HepG2 (cell line): ENCODE measurements around the gene KRTAP5-6. TPM values are rescaled to one million over a fixed set of nuclear protein-coding genes. Genes with fewer than 3 reads are reported as not detected.

ENCODE experiments used
- ATAC-seq: fragments of 200-7000 bp; cut with Tn5 transposase; 3 replicates; pipeline ENCODE4 v1.9.1; 2020; ENCODE audit warnings: mild to moderate bottlenecking, moderate library complexity
- BruUV-seq: library from RNA; stranded (reverse); fragments of 400-500 nt; replicated peaks from 2 replicates; lab custom pipeline; 2021; lab: Mats Ljungman, UMichigan
- CTCF ChIA-PET: fragments of 300-600 bp; formaldehyde crosslinking; extraction: SDS; loops from one replicate; lab custom pipeline; 2021; ENCODE audit warnings: low total read pairs, inconsistent platforms, low intra/inter-chr PET ratio; lab: Yijun Ruan, JAX
- POLR2A ChIA-PET: fragments of 350-600 bp; sonication (Branson Sonifier 250); formaldehyde crosslinking; loops from one replicate; lab custom pipeline; 2020; ENCODE audit warnings: antibody characterized with exemption, inconsistent platforms; lab: Yijun Ruan, JAX
- DNase-seq: peaks from one replicate; pipeline ENCODE4 v3.0.0-alpha.2; 2015; ENCODE audit warnings: low spot score
- FAIRE-seq: peaks from 3 replicates; lab custom pipeline; 2011; peaks lifted over from hg19 to GRCh38; lab: Jason Lieb, UNC
- H2AFZ ChIP-seq: one replicate; pipeline ENCODE4 v1.6.1; 2011; ENCODE audit warnings: low read length, inconsistent platforms
- H3K27ac ChIP-seq: fragments of 300-600 bp; 3 replicates; pipeline ENCODE4 v1.8.0; 2011; ENCODE audit warnings: mixed run types, mild to moderate bottlenecking, mixed read lengths, low read length, inconsistent platforms; ENCODE audit not compliant: insufficient read depth; ENCODE audit errors: extremely low read length
- H3K27me3 ChIP-seq, 2 experiments: fragments of 200-600 bp in 1 of 2; 2 replicates in 1 of 2; 3 replicates in 1 of 2; pipeline versions ENCODE4 v1.6.0 to v1.8.0; 2011; ENCODE audit warnings: low read length in 2 of 2, mild to moderate bottlenecking in 2 of 2, moderate library complexity in 2 of 2, inconsistent platforms in 1 of 2; ENCODE audit not compliant: insufficient read depth in 2 of 2, control insufficient read depth in 1 of 2
- H3K36me3 ChIP-seq, 2 experiments: fragments of 200-600 bp in 1 of 2; replicated peaks in 1 of 2; 2 replicates in 1 of 2; 3 replicates in 1 of 2; pipeline versions ENCODE4 v1.5.1 to v1.8.0; 2011; ENCODE audit warnings: low read length in 2 of 2, inconsistent platforms in 1 of 2; ENCODE audit not compliant: insufficient read depth in 2 of 2, control insufficient read depth in 1 of 2
- H3K4me1 ChIP-seq: 2 replicates; pipeline ENCODE4 v1.5.1; 2012; ENCODE audit warnings: low read length, inconsistent platforms; ENCODE audit not compliant: insufficient read depth
- H3K4me2 ChIP-seq: 2 replicates; pipeline ENCODE4 v1.6.0; 2011; ENCODE audit warnings: low read depth, low read length, inconsistent platforms
- H3K4me3 ChIP-seq, 3 experiments: fragments of 200-600 bp in 1 of 3; sonication (generic), shearing (Covaris generic) in 1 of 3; replicated peaks in 1 of 3; 2 replicates each; pipeline ENCODE4 v1.5.1; 2011 to 2016; ENCODE audit warnings: low read length in 3 of 3, inconsistent platforms in 2 of 3, low read depth in 2 of 3, mild to moderate bottlenecking in 2 of 3, control low read depth in 1 of 3, mixed read lengths in 1 of 3; ENCODE audit not compliant: insufficient read depth in 1 of 3
- H3K79me2 ChIP-seq: one replicate; pipeline ENCODE4 v1.6.1; 2011; ENCODE audit warnings: low read length, inconsistent platforms; ENCODE audit not compliant: insufficient read depth
- H3K9ac ChIP-seq: 2 replicates; pipeline ENCODE4 v1.6.0; 2011; ENCODE audit warnings: mild to moderate bottlenecking, low read depth, low read length, inconsistent platforms; ENCODE audit not compliant: insufficient read depth
- H3K9me3 ChIP-seq: 2 replicates; pipeline ENCODE4 v1.5.1; 2012; ENCODE audit warnings: mild to moderate bottlenecking, low read length
- H4K20me1 ChIP-seq: 2 replicates; pipeline ENCODE4 v1.6.0; 2011; ENCODE audit warnings: inconsistent platforms, mild to moderate bottlenecking, low read length, moderate library complexity; ENCODE audit not compliant: insufficient read depth
- BRD4 ChIP-seq: sonication (generic); formaldehyde crosslinking; IDR thresholded peaks from 2 replicates; pipeline ENCODE4 v1.4.0; 2020; ENCODE audit warnings: missing genetic modification reagents
- EED ChIP-seq: sonication (generic); formaldehyde crosslinking; IDR thresholded peaks from 2 replicates; pipeline ENCODE4 v1.5.0; 2020; ENCODE audit warnings: mild to moderate bottlenecking, missing genetic modification reagents
- FOXP4 ChIP-seq: sonication (generic); formaldehyde crosslinking; IDR thresholded peaks from 2 replicates; pipeline ENCODE4 v1.4.0; 2020; ENCODE audit warnings: missing genetic modification reagents
- HINFP ChIP-seq: sonication (generic); formaldehyde crosslinking; IDR thresholded peaks from 2 replicates; pipeline ENCODE4 v1.4.0; 2020; ENCODE audit warnings: low read depth, mild to moderate bottlenecking, missing genetic modification reagents
- MED1 ChIP-seq: sonication (generic); formaldehyde crosslinking; IDR thresholded peaks from 2 replicates; pipeline ENCODE4 v1.4.0; 2020; ENCODE audit warnings: missing genetic modification reagents
- MYC ChIP-seq: sonication (generic); formaldehyde crosslinking; IDR thresholded peaks from 2 replicates; pipeline ENCODE4 v1.9.0; 2021; ENCODE audit warnings: missing genetic modification reagents, borderline replicate concordance
- THAP9 ChIP-seq: sonication (generic); formaldehyde crosslinking; IDR thresholded peaks from 2 replicates; pipeline ENCODE4; 2020; ENCODE audit warnings: missing genetic modification reagents, mild to moderate bottlenecking, borderline replicate concordance
- ZFY ChIP-seq: sonication (generic); formaldehyde crosslinking; IDR thresholded peaks from 2 replicates; pipeline ENCODE4 v1.4.0; 2020; ENCODE audit warnings: missing genetic modification reagents
- ZNF367 ChIP-seq: sonication (generic); formaldehyde crosslinking; IDR thresholded peaks from 2 replicates; pipeline ENCODE4 v1.4.0; 2020; ENCODE audit warnings: missing genetic modification reagents, borderline replicate concordance
- ZNF547 ChIP-seq: sonication (generic); formaldehyde crosslinking; IDR thresholded peaks from 2 replicates; pipeline ENCODE4 v1.5.1; 2020; ENCODE audit warnings: mild to moderate bottlenecking, missing genetic modification reagents
- ZNF614 ChIP-seq: IDR thresholded peaks from 2 replicates; pipeline ENCODE4 v1.6.1; 2018; ENCODE audit warnings: missing biosample characterization, missing genetic modification reagents, inconsistent platforms, borderline replicate concordance
- ZNF770 ChIP-seq: sonication (generic); formaldehyde crosslinking; IDR thresholded peaks from 2 replicates; pipeline ENCODE4 v1.5.0; 2020; ENCODE audit warnings: mild to moderate bottlenecking, missing genetic modification reagents
- ZNF788 ChIP-seq: sonication (generic); formaldehyde crosslinking; IDR thresholded peaks from 2 replicates; pipeline ENCODE4 v1.5.0; 2020; ENCODE audit warnings: mild to moderate bottlenecking, missing genetic modification reagents, borderline replicate concordance
- WGBS: methylation state at CpG from one replicate; pipeline ENCODE4 v1.1.6; 2017; ENCODE audit warnings: low lambda C conversion rate; 5-methylcytosine and 5-hydroxymethylcytosine counted together
- in situ Hi-C: cut with HindIII; loops from 2 replicates; pipeline ENCODE4 v1.10.0; 2017; ENCODE audit warnings: low pct_unique_long_range_greater_than_20kb; ENCODE audit not compliant: extremely low pct_ligation_motif_present
- intact Hi-C: fragments of 100-400 bp; cut with micrococcal nuclease; formaldehyde crosslinking; loops from one replicate; pipeline ENCODE4 v1.10.0; 2022; ENCODE audit not compliant: unreplicated experiment
- polyA plus RNA-seq, 8 experiments: library from polyadenylated mRNA; depleted of rRNA in 3 of 8; stranded (reverse) in 7 of 8; unstranded in 1 of 8; fragments of >200 nt; fragmentation: Illumina TruSeq in 4 of 8; extraction: Trizol in 4 of 8; gene quantifications; 2 replicates each; pipeline versions ENCODE4 v1.2.1 to v1.2.3, GENCODE V29; 2011 to 2016; ENCODE audit warnings: low read depth in 4 of 8, missing spikeins in 1 of 8, mixed read lengths in 1 of 8; ENCODE audit not compliant: insufficient read depth in 1 of 8
- total RNA-seq, 5 experiments: library from RNA; depleted of rRNA; stranded (reverse); fragments of >200 nt; fragmentation: Illumina TruSeq; extraction: Trizol; gene quantifications; 2 replicates each; pipeline ENCODE4 v1.2.3, GENCODE V29; 2016; ENCODE audit warnings: low read depth in 1 of 5

The KRTAP5-6 gene
- total and polyA plus RNA-seq, 2 of the 13 experiments (the other 11 are each of a cell fraction or from before 2014, with no cell fraction given): not detected

GRCh38 chr11:1653541-1654387 lies 43.2 kb upstream of the KRTAP5-6 start:
- FAIRE-seq: no peak
- in situ Hi-C loops: no loop called here
- ATAC-seq: peak; percentile 25
- peak overlapping the region; percentile 50 for H3K9ac ChIP-seq
- no peaks in the 10 kb centered on the region for H4K20me1 ChIP-seq
- intact Hi-C loops: loop anchor here (2.0 to 5.0 kb wide), 2 partner anchors 177 to 499 kb away; no protein-coding TSS in a partner anchor
- WGBS: 91% methylated on average over 9 of the region's 14 CpGs
- no TSS peak for BruUV-seq
- H3K4me2 ChIP-seq: no peak overlapping the region
- no peaks in the 10 kb centered on the region for H3K9me3 ChIP-seq
- ChIA-PET CTCF (interaction anchor here (1.7 to 4.9 kb wide), 5 partner anchors 38 to 497 kb away, joined by 5 to 37 read pairs (median 21); no protein-coding TSS in a partner anchor), POLR2A (interaction anchor here (0.8 to 3.7 kb wide), 10 partner anchors 14 to 336 kb away, joined by 3 to 122 read pairs (median 6); no protein-coding TSS in a partner anchor)
- H2AFZ ChIP-seq: no peak overlapping the region
- DNase-seq: no peak
- no peaks in the 10 kb centered on the region; a peak in 1 of 5 replicates for H3K27me3 ChIP-seq
- no peak overlapping the region for H3K4me3 ChIP-seq
- H3K27ac ChIP-seq: peak overlapping the region; percentile 65
- peaks cover 78% of the 10 kb centered on the region for H3K4me1 ChIP-seq
- H3K79me2 ChIP-seq: no peaks in the 10 kb centered on the region
- no peaks in the 10 kb centered on the region for H3K36me3 ChIP-seq
- no peak for TF ChIP-seq ZNF614 (CRISPR knock-in tag)
- TF ChIP-seq ZNF770: peak; percentile 40; the same call in 1 of the 2 replicates
- no peak for TF ChIP-seq ZNF367
- peak; percentile 42; the same call in 1 of the 2 replicates for TF ChIP-seq MYC (CRISPR knock-in tag)
- no peak for TF ChIP-seq THAP9 (CRISPR knock-in tag)
- TF ChIP-seq ZNF547 (CRISPR knock-in tag): peak; percentile 6; the same call in 1 of the 2 replicates
- TF ChIP-seq ZNF788 (CRISPR knock-in tag): 0 out of 2 replicates have a peak, but pooled peaks have one; percentile 53
- TF ChIP-seq ZFY (CRISPR knock-in tag): peak; percentile 61
- TF ChIP-seq FOXP4: 0 out of 2 replicates have a peak, but pooled peaks have one; percentile 9
- 0 out of 2 replicates have a peak, but pooled peaks have one; percentile 32 for TF ChIP-seq HINFP
- TF ChIP-seq MED1 (CRISPR knock-in tag): peak; percentile 59
- peak; percentile 20; the same call in 1 of the 2 replicates for TF ChIP-seq BRD4 (CRISPR knock-in tag)
- TF ChIP-seq EED (CRISPR knock-in tag): 0 out of 2 replicates have a peak, but pooled peaks have one; percentile 43
